Measurements from ENCODE around the gene NFIB.

Gene NFIB

DNA sequence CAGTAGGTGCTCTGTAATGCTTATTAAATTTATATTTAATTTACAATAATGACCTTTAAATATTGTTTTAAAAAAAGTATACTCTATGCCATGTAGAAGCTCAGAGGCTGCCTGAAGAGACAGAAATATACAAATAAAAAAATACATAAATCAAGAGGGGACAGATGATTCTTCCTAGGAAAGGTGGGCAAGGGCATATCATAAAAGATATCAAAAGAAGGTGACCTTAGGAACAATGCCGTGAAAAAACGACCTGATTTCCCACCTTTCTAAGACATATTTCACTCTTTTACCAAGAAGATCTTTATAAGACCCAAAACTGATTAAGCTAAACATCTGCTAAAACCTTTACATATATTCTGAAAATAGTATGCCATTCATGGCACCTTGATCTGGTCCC lies 128.9 kb downstream of the NFIB start:
- no peak for DNase-seq (ENCODE audit: low read depth)

DNA sequence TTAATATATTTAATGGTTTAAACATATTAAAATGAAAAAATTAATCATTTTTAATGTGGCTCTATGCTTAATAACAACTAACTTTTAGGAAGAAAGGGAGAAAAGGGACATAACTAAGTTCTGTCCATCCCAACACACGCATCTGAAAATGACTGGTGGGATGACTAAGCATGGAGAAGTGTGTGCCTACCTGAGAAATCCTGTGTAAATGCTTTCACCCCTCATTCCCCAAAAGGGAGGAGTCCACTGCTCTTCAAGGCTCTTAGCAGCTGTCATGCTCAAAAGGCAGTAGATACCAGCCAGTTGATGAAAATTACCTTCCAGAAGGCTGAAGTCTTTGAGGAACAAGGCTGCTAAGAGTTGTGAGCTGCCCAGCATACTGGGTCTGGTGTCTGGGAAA lies 130.9 kb downstream of the NFIB start:
- DNase-seq (ENCODE audit: low read depth): no peak

DNA sequence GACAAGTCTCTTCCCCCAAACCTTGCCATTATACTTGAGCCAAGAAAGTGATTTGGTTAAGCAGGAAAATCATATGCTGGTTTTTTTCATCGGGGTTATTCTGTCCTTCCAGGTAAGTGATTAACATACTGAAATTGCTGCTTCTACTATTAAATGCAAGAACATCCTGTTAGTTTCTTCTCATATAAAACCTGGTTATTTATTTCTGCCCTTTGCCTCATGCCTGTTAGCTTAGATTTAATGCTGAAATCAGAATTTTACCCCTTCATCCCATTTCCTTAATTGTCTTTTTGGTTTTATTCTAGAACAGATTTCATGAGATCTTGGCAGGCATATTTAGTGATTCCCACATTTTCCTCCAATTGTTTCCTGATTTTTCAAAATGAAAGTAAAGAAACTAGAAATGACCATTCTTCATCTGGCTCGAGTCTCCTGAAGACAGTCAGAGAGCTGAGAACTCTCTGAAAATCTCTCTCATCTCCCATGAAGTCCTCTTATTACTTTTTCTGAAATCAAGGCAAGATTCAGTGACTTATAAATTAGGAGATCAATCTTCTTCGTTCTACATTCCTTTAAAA lies 132.9 kb downstream of the NFIB start:
- DNase-seq (ENCODE audit: low read depth): no peak

GRCh38 chr9:14180093-14180959 lies 133.6 kb downstream of the NFIB start:
- no peak for DNase-seq (ENCODE audit: low read depth)

- no peak for DNase-seq (ENCODE audit: low read depth)
These were observed 134.5 kb downstream of the NFIB start for GRCh38 chr9:14179449-14179848.

DNA sequence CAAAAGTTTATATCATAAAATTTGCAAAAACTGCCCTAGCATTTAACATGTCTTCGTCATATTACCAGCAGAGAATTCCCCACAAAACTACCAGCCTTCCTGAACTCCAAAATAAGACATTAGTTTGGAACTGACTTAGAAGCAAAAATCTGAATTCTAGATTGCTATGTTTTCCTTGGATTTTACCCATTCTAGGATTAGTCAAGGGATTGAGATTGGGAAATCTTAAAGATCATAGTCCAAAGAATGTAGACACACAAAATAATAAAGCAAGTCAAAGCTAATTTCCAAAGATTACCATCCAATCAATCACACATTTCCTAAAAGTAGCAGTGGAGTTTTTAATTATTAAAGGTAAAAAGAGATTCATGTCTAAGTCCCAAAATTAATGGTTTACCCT lies 138.2 kb downstream of the NFIB start:
- DNase-seq (ENCODE audit: low read depth): no peak

GRCh38 chr9:14173713-14174112 lies 140.2 kb downstream of the NFIB start:
- DNase-seq (ENCODE audit: low read depth): no peak

DNA sequence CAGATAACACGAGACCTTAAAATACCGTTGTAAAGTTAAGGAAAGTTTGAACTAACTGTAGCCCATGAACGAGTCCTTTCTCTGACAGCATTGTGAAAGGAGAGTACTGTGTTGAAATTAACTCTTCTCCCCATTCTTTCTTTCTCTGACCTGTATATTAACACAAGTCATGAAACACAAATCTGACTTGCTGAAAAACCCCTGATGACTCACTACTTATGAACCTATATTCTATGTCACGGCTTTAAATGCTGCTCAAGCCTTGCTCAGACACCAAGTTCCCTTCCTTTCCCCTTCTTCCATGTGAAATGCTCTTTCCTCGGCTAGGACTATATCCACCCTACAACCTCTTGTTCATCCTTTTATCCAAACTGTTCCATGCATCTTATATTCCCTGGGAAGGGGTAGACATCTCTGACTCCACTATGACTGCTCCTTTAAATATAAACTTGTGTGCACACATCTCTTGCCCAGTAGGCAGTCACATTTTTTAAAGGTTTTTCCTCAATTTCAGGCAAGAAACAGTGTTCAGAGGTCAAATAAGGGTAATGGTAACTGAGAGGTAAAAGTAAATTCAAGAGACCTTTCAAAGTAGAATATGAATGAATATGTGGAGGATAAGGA lies 142.9 kb downstream of the NFIB start:
- no peak for DNase-seq (ENCODE audit: low read depth)

DNA sequence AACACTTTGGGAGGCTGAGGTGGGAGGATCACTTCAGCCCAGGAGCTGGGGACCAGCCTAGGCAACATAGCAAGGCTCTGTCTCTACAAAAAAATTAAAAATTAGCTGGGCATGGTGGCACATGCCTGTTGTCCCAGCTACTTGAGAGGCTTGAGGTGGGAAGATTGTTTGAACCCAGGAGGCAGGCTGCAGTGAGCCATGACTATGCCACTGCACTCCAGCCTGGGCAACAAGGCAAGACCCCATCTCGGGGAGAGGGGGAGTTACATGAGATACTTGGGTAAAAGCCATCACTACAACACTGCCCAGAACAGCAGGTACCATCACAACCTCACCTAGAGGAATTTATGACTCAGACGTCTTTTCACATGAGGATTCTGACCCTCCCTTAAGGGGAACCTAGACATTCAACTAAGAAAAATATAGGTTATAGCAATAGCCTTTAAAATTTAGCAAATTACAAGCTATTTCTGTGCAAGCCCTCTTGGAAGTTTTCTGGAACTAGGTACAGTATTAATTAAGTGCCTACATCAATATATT lies 143.5 kb downstream of the NFIB start:
- DNase-seq (ENCODE audit: low read depth): no peak

DNA sequence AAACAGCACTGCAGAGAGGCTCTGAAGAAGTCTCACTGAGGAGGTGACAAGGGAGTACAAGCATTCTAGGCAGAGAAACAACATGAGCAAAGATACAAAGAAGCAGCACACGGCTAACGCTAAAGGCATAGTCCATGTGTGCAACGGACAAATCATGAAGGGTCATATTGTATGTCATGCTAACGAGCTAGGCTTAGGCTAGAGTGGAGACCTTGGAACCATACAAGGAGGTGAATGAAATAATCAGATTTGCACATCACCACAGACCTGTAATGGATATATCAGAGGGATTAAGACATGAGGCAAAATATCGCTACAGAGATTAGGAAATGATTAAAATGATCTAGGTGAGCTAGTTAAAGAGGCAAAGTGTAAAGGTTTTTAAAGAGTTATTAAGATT lies 145.6 kb downstream of the NFIB start:
- no peak for DNase-seq (ENCODE audit: low read depth)

DNA sequence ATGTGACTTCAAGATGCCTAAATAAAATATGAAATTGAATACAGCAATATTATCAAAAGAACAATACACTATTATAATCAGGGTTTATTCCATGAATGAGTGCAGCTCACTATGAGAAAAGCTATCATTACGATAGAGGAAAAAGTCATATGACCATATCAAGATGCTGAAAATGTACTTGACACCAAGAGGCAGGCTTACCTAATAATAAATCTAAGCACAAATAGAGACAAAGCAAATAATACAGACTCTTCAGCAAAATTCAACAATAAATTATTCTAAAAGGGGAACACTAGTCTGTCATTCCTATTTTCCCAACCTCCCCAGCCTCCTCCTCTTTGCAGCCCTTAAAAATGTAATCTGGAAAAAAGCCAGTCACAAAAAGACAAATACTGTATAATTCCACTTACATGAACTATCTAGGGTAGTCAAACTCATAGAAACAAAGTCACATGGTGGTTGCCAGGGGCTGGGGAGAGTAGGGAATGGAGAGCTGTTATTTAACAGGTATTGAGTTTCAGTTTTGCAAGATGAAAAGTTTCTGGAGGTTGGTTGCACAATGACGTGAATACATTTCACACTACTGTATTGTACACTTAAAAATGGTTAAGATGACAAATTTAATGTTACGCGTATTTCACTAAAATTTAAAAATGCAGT lies 148.4 kb downstream of the NFIB start:
- DNase-seq (ENCODE audit: low read depth): no peak

DNA sequence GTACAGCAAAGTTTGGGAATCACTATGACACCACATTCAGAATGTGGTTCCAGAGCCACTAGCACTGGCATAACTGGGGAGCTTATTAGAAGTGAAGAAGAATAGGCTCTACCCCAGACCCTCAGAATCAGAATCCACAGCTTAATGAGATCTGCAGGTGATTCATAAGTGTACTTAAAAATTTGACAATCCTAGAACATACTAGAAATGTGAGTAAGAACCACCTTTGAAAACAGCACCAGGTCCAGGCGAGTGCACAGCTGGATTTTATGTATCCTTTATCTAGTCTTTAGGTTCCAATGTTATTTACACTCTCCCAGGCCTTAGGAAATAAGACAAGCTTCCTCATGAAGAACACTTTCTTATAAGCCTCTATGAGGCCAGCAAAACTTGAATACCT lies 149.0 kb downstream of the NFIB start:
- DNase-seq (ENCODE audit: low read depth): no peak

DNA sequence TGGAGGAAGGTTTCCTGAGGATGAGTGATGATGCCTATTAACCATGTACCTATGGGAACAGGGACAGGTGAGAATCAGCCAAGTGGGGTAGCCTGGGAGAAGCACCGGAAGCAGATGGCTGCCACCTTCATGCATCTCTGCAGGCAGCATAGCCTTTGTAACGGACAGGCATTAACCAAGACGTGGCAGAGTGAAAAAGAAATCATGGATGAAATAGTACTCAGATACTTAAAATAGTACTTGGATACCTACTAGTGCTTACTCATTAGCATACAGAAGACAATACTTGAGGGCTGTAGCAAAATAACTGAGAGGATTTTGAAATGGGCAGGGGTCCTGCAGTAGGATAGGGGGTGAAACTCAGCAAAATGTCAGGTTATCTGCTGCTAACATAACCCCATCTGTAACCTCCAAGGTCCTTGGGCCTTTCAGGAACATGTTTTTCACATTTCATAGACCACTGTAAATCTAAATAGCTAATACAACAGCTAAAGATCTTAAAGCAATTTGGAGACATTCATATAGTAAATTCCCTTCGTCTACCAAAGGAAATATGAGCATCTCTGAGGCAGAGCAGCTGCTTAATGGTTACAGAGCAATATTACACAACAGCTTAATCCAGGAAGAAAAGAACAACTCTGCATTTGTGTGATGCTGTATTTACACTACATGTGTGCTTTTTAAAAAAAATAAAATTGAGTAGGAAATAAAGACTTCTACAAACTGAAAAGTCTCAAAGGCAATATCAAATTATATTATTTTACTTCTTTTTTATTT lies 154.3 kb downstream of the NFIB start:
- no peak for DNase-seq (ENCODE audit: low read depth)

DNA sequence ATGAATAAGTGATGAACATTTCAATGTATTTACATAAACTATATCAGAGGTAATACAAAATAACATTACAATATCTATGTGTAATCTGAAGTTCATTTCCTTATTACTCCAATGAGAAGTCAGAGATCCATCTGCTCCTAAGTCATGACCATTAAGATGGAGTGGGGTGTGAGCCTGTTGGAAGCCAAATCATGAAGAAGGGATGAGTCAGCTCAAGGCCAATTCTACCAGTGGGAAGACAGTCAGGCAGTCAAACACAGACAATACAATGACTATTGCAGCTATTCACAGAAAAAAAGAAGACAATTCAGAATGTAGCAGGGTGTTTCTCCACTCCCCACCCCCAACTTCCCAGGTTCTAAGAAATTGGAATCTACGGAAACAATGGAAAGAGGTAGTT lies 155.0 kb downstream of the NFIB start:
- no peak for DNase-seq (ENCODE audit: low read depth)

- DNase-seq (ENCODE audit: low read depth): no peak
These were observed 155.7 kb downstream of the NFIB start for GRCh38 chr9:14158136-14158813.

DNA sequence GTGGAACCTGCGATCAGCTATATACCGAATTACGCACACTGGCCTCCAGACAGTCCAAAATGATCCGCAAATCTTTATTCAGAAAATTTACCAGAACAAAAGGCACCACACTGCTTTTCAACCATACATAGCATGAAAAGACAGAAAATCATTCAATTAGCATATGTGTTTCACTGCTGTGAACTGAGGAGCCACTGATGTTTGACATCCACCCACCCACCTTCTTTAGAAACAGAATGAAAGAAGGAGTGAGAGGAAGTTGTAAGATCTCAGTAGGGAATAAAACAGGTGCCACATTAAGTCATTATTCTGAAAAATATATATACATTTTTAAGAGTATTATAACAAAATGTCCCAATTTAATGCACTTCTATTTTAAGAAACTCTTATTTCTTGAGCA lies 156.8 kb downstream of the NFIB start:
- DNase-seq (ENCODE audit: low read depth): no peak

DNA sequence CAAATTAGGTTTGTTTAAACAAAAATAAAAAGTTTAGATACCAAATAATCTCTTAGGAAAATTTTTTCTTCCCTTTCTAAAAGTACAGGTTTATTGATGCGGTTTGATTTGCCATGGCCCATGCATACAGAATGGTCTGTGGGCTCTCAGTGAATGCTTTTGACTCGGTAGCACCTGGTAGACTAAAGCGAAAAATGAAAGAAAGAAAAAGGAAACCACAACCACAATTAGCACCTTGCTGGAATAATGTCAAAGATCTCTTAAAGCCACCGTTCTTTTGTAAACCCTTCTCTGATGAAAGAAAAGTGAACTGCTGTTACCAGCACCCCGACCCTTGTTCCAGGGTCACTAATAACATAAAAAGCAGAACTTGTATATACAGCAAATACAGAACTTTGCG lies 157.9 kb downstream of the NFIB start:
- no peak for DNase-seq (ENCODE audit: low read depth)

DNA sequence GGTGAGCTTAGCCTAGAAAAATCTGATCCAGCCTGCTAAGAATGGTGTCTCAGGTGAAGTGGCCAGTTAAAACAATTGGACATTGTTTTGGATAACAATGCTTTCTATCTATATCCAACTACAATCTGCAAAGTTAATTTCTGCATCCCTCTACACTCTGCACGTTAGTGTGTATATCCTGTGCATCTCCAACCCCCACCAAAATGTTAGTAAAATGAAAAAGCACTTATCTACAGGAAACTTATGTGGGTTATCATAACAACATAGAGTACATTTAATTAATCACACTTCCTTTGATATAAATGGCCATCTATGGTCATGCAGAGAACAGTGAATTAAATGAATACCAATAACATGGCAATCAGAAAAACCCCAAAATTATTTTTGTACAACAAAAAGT lies 158.7 kb downstream of the NFIB start:
- DNase-seq (ENCODE audit: low read depth): no peak

DNA sequence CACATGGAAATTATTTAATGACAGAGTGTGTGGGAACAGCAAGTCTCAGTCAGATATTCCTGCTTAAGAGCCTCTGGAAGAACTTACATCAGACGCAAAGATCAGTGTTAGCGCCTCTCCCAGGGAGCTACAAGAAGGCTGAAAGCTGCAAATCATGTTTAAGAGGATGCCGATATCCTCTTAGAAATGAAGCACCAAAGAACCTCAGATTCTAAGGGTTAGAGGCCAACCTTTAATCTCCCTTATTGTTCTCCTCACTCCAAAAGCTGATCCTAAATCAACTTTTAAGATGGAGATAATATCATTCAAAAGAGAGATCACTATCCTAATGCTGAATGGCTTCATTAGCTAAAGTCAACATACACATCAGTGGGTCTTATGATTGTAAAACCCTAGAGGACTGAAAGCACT lies 160.6 kb downstream of the NFIB start:
- no peak for DNase-seq (ENCODE audit: low read depth)

DNA sequence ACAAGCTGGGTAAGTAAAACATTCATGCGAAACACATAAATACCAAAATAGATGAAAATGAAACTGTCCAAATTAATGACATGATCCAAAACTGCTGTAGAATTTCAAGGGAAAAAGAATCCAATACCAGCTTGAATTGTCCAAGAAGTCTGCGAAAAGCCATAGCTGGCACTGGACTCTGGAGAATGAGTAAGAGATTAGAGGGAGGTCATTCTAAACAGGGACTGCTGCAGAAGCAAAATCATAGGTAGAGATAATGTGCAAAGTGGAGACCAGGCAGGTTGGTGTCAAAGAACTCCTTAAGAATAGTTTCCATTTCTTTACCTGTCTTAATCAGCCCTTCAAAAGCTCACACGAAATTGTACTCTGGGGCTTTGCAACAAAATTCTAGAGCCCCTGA lies 162.5 kb downstream of the NFIB start:
- no peak for DNase-seq (ENCODE audit: low read depth)

DNA sequence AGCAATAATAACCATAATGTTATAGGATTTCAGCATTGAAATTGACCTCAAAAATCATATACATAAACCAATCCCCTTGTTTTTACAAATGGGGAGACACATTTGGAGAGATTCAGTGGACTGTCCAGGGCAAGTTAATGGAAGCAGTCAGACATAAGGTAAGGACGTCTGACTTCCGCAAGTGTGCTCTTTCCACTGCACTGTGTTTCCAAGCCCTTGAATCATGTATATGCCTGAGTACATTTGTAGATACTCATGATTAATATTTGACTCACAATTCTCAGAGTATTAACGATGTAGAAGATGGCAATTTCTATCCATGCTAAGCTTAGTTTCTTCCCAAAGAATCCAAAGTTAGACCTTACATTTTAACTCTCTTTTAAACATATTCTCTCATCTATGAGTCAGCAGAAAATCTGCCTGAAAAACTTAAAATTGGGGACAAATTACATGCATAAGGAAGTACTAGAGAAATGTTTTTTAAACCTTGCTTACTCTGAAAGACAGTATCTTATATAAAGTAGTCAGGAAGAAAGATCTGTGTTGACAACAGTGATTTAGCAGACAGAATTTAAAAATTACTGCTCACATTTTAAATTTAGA lies 165.3 kb downstream of the NFIB start:
- no peak for DNase-seq (ENCODE audit: low read depth)

Data from stimulated activated CD8-positive, alpha-beta memory T cell treated with anti-CD3 and anti-CD28 coated beads, Interleukin-15, amount 100 ng/mL, for 24 hours (primary cell).